GM10266 (cell line): ENCODE measurements around the gene THBD.
A peak's percentile ranks its signal among the peaks of the same experiment; 100 is the strongest.

Experiments used
- DNase-seq: peaks from one replicate; pipeline ENCODE4 v3.0.0; 2012; ENCODE audit errors: extremely low spot score
- TF ChIP-seq, protein P1 (sequence below): IDR thresholded peaks from 2 replicates; pipeline ENCODE4 v1.5.1; 2012; ENCODE audit warnings: mild to moderate bottlenecking, low read depth; ENCODE audit not compliant: control insufficient read depth, insufficient read depth; ENCODE audit errors: missing control alignments

Gene THBD

DNA sequence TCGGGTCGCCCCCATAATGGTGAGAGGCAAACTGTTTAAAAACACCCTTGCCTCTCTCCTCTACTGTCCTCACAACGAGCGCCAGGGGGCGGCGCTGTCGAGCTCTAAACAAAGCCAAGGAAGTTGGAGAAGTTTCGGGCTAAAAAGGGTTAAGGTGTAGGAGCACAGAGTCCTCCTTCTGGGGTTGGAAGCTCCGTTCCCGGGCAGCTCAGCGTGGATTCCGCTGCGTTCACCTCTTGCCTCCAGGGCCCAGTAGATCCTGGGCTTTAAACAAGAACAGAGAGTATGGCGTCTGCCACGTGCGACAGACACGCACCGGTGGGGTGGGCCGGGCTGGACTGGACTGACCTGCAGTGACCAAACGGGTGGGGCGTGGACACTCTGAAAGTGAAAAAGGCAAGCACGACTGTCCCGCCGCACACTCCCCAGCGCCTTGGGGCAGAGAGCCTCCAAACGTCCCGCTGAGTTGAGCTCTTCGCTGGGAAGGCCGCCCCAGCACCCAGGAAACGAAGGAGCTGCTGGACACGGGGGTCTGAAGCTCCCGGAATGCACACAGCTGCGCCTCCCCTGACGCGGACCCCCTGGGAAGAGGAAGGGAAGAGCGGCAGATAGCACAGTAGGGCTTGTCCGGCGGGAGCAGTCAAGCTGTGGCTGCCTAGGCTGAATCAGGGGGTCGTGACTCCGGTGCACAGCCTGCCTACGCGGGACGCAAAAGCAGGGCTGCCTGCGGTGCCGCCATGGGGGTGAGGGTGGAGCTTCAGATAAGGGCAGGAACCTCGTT lies 1.6 kb upstream of the THBD start:
- TF ChIP-seq, protein P1, sequence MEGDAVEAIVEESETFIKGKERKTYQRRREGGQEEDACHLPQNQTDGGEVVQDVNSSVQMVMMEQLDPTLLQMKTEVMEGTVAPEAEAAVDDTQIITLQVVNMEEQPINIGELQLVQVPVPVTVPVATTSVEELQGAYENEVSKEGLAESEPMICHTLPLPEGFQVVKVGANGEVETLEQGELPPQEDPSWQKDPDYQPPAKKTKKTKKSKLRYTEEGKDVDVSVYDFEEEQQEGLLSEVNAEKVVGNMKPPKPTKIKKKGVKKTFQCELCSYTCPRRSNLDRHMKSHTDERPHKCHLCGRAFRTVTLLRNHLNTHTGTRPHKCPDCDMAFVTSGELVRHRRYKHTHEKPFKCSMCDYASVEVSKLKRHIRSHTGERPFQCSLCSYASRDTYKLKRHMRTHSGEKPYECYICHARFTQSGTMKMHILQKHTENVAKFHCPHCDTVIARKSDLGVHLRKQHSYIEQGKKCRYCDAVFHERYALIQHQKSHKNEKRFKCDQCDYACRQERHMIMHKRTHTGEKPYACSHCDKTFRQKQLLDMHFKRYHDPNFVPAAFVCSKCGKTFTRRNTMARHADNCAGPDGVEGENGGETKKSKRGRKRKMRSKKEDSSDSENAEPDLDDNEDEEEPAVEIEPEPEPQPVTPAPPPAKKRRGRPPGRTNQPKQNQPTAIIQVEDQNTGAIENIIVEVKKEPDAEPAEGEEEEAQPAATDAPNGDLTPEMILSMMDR: peak; percentile 46
- DNase-seq: no peak

DNA sequence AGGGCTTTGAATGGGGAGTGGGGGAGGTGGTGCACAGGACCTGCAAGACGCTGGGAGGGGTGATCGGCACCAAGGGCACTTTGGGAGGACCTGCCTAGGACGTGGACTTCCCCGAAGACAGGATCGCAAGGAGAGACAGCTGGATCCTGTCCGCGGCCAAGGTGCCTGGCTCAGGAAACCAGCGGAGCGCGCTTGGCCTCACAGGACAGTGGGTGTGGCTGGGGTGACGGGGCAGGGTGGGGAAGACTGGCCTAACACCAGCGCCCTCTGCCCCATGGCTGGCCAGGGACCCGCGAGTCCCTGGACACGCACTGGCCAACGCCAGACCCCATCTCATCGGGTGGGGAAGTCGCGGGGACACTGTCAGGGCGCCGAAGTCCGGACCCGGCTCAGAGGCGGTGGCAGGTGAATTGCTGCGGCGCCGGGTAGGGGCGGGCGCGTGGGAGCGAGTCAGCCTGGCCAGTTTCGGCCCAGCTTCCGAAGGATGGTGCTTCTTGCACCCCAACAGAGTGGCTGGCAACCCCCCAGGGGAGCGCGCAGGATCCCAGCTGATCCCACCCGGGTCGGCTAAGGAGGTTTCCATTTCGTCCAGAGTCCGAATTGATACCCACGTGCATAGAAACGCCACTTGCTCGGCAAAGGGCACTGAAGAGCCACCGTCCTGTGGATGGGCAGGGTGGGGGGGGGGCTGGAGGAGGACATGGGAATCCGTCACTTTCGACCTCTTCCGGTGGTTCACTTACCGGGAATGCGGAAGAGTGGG lies 785 bp upstream of the THBD start:
- DNase-seq: no peak
- TF ChIP-seq, protein P1: no peak

DNA sequence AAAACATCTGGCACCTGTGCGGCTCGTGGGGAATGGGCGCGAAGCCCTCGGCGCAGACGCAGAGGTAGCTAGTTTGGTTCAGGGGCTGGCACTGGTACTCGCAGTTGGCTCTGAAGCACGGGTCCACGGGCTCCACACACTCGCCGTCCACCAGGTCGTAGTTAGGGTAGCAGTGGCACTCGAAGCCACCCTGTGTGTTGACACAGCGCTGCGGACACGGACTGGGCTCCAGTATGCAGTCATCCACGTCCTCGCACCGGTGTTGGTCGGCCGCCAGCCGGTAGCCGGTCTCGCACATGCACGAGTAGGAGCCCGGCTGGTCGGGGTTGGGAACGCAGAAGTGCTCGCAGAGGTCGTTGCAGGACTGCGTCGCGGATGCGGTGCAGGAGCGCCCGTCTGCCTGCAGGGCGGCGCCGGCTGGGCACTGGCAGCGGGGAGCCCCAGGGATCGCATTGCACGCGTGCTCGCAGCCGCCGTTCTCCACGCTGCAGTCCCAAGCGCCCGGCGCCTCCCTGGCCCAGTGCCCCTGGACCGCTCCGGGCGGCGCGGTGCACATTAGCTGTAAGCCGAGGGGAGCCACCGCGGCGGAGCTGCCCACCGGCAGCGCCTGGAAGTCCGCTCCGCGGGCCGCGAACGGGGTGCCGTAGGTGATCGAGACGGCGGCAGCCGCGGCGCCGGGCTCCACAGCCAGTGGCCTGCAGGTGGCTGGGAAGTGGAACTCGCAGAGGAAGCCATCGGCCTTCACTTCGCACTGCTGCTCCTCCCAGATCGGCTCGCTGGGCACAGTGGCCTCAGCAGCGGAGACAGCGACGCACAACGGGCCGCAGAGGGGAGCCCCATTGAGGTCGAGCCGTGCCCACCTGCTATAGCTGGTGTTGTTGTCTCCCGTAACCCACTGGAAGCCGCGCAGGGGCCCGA lies 930 bp downstream of the THBD start:
- no peak for DNase-seq
- TF ChIP-seq, protein P1: peak; percentile 15

DNA sequence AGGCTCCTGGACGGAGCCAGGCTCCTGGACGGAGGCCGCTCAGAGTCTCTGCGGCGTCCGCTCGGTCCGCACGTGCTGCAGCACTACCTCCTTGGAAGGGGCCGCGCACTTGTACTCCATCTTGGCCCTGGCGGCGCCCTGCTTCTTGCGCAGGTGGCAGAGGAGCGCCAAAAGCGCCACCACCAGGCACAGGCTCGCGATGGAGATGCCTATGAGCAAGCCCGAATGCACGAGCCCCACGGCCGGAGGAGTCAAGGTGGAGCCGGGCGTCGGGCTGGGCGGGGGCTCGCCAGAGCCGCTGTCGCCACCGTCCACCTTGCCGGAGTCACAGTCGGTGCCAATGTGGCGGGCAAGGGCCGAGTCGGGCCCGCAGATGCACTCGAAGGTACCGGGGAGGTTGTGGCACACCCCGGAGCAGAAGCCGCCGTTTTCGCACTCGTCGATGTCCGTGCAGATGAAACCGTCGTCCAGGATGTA lies 1.7 kb downstream of the THBD start:
- TF ChIP-seq, protein P1: no peak
- DNase-seq: no peak

DNA sequence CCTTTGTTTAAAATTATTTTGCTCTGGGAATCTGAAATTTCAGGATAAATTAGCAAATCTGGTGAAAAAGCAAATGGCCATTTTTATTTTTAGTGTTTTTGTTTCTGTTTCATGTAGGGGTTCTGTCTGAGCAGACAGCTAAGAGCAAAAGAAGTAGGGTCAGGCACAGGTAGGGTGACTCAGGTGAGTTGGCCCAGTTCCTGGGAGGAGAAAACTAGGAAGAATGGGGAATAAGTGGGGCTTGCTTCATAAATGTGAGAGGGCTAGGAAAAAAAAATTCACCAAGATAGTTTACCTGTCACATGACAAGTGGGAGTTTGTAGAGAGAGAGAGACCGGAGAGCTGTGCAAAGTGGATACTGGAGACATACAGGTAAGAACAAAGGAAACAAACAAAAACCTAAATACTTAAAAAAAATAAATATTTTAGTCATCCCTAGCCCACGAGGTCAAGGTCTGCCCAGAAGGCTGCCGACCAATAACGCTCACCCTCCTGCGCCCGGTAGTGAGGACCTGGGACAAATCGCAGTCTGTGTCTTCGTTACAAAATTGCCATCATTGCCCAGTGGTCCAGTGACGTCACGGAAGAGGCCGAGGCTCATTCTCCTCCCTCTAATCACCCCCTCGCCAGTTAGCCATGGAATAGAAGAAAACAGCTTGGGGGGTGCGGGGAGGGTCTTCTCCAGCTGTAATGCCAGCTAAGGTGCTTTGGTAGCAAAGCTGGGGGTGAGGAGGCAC lies 2.3 kb downstream of the THBD start:
- TF ChIP-seq, protein P1: no peak
- DNase-seq: no peak

DNA sequence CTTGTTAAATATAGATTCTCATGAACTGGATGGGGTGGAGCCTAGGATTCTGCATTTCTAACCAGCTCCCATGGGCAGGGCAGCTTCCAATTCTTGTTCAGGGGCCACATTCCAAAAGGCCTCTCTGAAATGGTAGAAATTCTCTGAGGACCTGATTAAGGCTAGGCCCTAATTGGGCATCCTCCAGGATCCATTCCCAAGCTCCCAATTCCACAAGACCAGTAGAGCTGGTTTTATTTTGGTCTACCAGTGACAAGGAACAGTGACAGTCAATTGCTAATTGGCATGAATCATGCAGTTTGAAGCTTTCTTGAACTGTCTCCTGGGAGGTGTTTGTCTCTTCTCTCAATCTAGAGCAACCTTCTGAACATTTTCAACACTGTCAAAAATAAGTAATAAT lies 3.0 kb downstream of the THBD start:
- no peak for DNase-seq
- TF ChIP-seq, protein P1: no peak
